CD4-positive, CD25-positive, alpha-beta regulatory T cell (primary cell): ENCODE measurements around the gene CCDC85C. TPM values are rescaled to one million over a fixed set of nuclear protein-coding genes. Genes with fewer than 3 reads are reported as not detected.

Source experiments
- ATAC-seq, 2 donors: fragments of 150-1000 bp; cut with Tn5 transposase; one replicate each; pipeline ENCODE4 v1.10.0; 2021; ENCODE audit warnings: low read depth in 2 of 2, moderate number of reproducible peaks in 2 of 2, moderate library complexity in 1 of 2
- DNase-seq, 3 donors: peaks; one replicate each; pipeline versions ENCODE4 v3.0.0 to v3.0.0-alpha.2; 2012 to 2022; ENCODE audit warnings: mixed read lengths in 1 of 3
- H3K27ac ChIP-seq: one replicate; pipeline ENCODE4 v1.7.0; 2013; ENCODE audit warnings: mild to moderate bottlenecking, low read length; ENCODE audit not compliant: insufficient read depth, poor library complexity, severe bottlenecking
- H3K27me3 ChIP-seq: one replicate; pipeline ENCODE4 v1.7.0; 2013; ENCODE audit warnings: low read length; ENCODE audit not compliant: control insufficient read depth, insufficient read depth
- H3K36me3 ChIP-seq: one replicate; pipeline ENCODE4 v1.7.0; 2013; ENCODE audit warnings: mild to moderate bottlenecking, low read length, moderate library complexity; ENCODE audit not compliant: control insufficient read depth, insufficient read depth
- H3K4me1 ChIP-seq: 2 replicates; pipeline ENCODE4 v1.7.0; 2013; ENCODE audit warnings: mild to moderate bottlenecking, low read length; ENCODE audit not compliant: insufficient read depth, control insufficient read depth, poor library complexity, severe bottlenecking
- H3K4me3 ChIP-seq: one replicate; pipeline ENCODE4 v1.7.0; 2013; ENCODE audit warnings: low read depth, mild to moderate bottlenecking, low read length, moderate library complexity
- H3K9me3 ChIP-seq, 2 experiments: 1 replicate in 1 of 2; 2 replicates in 1 of 2; pipeline ENCODE4 v1.7.0; 2013; ENCODE audit warnings: low read length in 2 of 2, mild to moderate bottlenecking in 1 of 2, moderate library complexity in 1 of 2; ENCODE audit not compliant: control insufficient read depth in 2 of 2
- H3K27ac Mint-ChIP-seq, 3 donors: one replicate each; pipeline ENCODE4 v1.8.0; 2020 to 2022; ENCODE audit warnings: mild to moderate bottlenecking in 3 of 3, mixed read lengths in 3 of 3, moderate library complexity in 2 of 3
- H3K27me3 Mint-ChIP-seq: one replicate; pipeline ENCODE4 v1.8.0; 2022; ENCODE audit warnings: mild to moderate bottlenecking, mixed read lengths
- H3K36me3 Mint-ChIP-seq: one replicate; pipeline ENCODE4 v1.8.0; 2020; ENCODE audit warnings: mixed read lengths
- H3K4me1 Mint-ChIP-seq, 4 donors: one replicate each; pipeline ENCODE4 v1.8.0; 2020 to 2022; ENCODE audit warnings: mixed read lengths in 4 of 4, mild to moderate bottlenecking in 1 of 4
- H3K4me3 Mint-ChIP-seq, 4 donors: one replicate each; pipeline ENCODE4 v1.8.0; 2020 to 2022; ENCODE audit warnings: mild to moderate bottlenecking in 4 of 4, mixed read lengths in 4 of 4, moderate library complexity in 3 of 4
- H3K9me3 Mint-ChIP-seq, 7 donors: one replicate each; pipeline ENCODE4 v1.8.0; 2020 to 2022; ENCODE audit warnings: mixed read lengths in 7 of 7, mild to moderate bottlenecking in 3 of 7, moderate library complexity in 2 of 7
- polyA plus RNA-seq, 4 donors: library from polyadenylated mRNA; unstranded; fragments of 300-500 nt; fragmentation: Illumina TruSeq; gene quantifications; one replicate each; pipeline ENCODE4 v1.2.3, GENCODE V29; 2021
- total RNA-seq: library from RNA; stranded (reverse); gene quantifications from one replicate; pipeline ENCODE4 v1.2.3, GENCODE V29; 2022

CCDC85C gene
- total and polyA plus RNA-seq, 5 donors from 2014 or later, result 0.62 to 6.3 (median 0.98) TPM

DNA sequence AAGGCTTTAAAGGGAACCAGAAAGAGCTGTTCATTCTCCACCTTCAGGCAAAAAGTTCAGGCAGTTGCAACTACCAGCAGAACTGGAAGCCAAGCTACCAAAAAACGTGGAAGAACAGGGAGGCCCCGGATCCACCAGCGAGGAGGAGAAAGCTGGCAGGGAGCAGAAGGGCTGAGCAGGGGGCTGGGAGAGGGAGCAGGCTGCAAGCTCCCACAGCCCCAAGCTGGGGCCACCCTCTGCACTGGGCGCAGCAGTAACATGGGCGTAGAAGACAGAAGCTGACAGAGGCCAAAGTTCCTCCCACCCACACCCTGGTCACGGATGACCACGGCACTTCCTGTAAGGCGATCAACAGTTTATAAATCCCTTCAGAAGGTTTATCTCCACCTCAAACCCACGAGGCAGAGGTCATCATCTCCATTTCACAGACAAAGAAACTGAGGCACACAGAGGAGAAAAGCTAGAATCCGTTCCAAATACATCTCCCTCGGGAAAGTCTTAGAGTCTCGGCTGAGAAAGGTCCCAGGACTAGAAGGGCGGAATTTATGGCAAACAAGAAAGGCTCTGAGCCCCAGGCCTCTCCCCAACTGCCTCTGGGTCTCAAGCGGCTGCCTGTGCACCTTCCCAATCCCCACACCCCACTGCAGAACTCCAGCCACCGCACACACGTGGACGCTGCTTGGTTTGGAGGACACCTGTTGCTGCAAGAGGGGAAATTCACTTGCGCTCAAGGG, 1.8 kb downstream of the CCDC85C start:
- peaks cover 28% of the 10 kb centered on the region for H3K4me1 ChIP-seq
- Mint-ChIP-seq H3K4me1 (peaks cover 5 to 47% (median 17%) of the 10 kb centered on the region in 4 donors), H3K9me3 (no peaks in the 10 kb centered on the region), H3K27ac (peak overlapping the region in 2 of 3 donors; percentile 32 to 41), H3K4me3 (peak overlapping the region; percentile 80 to 88 (median 86)), H3K36me3 (no peaks in the 10 kb centered on the region), H3K27me3 (peaks cover 15% of the 10 kb centered on the region)
- H3K27me3 ChIP-seq, result no peaks in the 10 kb centered on the region
- DNase-seq (no peak), ATAC-seq (no peak)
- H3K36me3 ChIP-seq, result no peaks in the 10 kb centered on the region
- peak overlapping the region; percentile 30 for H3K4me3 ChIP-seq
- no peak overlapping the region for H3K27ac ChIP-seq
- H3K9me3 ChIP-seq, result no peaks in the 10 kb centered on the region

DNA sequence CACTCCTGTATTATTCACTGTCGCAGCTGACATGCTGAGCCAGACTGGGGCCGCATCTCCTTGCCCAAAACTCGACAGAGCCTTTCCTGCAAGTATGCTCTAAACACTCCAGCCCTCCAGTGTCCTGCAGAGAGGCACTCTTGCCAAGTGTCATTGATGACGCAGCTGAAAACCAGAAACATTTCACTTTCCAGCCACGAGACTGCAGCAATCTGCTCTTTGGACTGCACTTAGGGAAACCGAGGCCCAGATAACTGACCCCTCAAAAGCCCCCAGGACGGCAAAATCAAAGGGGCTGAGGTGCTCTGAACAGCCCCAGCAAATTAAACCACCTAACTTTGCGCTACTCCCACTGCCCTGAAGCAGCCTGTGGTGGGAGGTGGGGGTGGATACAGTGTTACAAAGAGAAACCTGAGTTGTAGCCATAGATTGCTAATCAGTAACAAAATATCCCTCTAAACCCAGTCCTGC, 2.6 kb downstream of the CCDC85C start:
- Histone ChIP-seq H3K36me3 (no peaks in the 10 kb centered on the region), H3K27me3 (no peaks in the 10 kb centered on the region), H3K27ac (no peak overlapping the region), H3K4me1 (peaks cover 28% of the 10 kb centered on the region), H3K4me3 (no peak overlapping the region), H3K9me3 (no peaks in the 10 kb centered on the region)
- Mint-ChIP-seq H3K4me3 (peak overlapping the region in 3 of 4 donors; percentile 76 to 88 (median 80)), H3K27me3 (peaks cover 15% of the 10 kb centered on the region), H3K4me1 (peaks cover 5 to 48% (median 17%) of the 10 kb centered on the region in 4 donors), H3K27ac (no peak overlapping the region), H3K9me3 (no peaks in the 10 kb centered on the region), H3K36me3 (no peaks in the 10 kb centered on the region)
- ATAC-seq (no peak), DNase-seq (no peak)

DNA sequence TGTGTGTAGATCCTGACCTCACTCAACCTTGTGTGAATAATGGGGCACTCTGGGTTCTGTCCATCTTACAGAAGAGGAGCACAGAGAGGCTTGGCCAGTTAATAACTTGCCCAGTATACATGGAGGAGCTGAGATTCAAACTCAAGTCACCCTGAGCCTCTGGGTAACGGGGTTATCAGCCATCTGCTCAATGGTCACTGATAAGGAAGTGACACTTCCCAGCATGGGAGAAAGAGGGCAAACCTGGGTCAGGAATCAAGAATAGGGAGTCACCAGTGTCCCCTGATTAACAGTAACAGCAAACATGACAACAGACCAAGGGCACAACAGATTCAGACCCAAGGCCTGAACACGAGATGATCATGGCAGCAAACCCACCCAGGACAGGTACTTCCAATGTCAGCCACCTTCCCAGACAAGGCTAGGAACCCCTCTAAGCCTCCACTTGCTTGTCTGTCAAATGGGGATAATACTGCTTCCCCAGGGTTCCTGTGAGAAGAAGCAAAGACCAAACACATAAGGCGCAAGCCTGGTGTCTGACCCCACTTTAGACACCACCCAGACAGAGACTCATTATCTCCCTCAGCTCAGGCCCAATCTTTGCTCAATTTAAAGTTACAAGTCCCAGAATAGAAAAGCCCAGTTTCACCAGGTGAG, 3.6 kb downstream of the CCDC85C start:
- Mint-ChIP-seq H3K4me1 (peaks cover 5 to 52% (median 16%) of the 10 kb centered on the region in 4 donors), H3K36me3 (no peaks in the 10 kb centered on the region), H3K9me3 (no peaks in the 10 kb centered on the region), H3K27ac (peak overlapping the region in 1 of 3 donors; percentile 67), H3K4me3 (peak overlapping the region; percentile 23 to 88 (median 42)), H3K27me3 (peaks cover 12% of the 10 kb centered on the region)
- no peaks in the 10 kb centered on the region for H3K36me3 ChIP-seq
- DNase-seq (no peak), ATAC-seq (no peak)
- H3K4me3 ChIP-seq, result no peak overlapping the region
- no peaks in the 10 kb centered on the region for H3K9me3 ChIP-seq
- H3K4me1 ChIP-seq, result peaks cover 20% of the 10 kb centered on the region
- H3K27ac ChIP-seq, result no peak overlapping the region
- no peaks in the 10 kb centered on the region for H3K27me3 ChIP-seq

DNA sequence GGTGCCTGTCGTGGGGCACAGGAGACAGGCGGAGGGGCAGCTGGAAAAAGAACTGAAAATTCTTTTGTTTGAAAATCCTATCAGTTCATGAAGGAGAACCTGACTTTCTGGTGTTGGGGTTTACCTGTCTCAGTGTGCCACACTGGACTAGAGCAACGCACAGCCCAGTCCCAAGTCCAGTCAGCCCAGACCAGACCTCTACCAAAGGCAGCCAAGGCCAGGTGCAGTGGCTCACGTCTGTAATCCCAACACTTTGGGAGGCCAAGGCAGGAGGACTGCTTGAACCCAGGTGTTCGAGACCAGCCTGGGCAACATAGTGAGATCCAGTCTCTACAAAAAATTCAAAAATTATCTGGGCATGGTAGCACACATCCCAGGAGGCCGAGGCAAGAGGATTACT, 4.6 kb downstream of the CCDC85C start:
- Histone ChIP-seq H3K9me3 (no peaks in the 10 kb centered on the region), H3K27ac (no peak overlapping the region), H3K36me3 (no peaks in the 10 kb centered on the region), H3K4me3 (no peak overlapping the region), H3K4me1 (peaks cover 24% of the 10 kb centered on the region), H3K27me3 (no peaks in the 10 kb centered on the region)
- DNase-seq (no peak), ATAC-seq (no peak)
- H3K9me3 Mint-ChIP-seq, result no peaks in the 10 kb centered on the region
- H3K36me3 Mint-ChIP-seq, result no peaks in the 10 kb centered on the region
- peaks cover 14% of the 10 kb centered on the region for H3K27me3 Mint-ChIP-seq
- H3K4me3 Mint-ChIP-seq, result peak overlapping the region in 1 of 4 donors; percentile 88
- peak overlapping the region in 1 of 3 donors; percentile 32 for H3K27ac Mint-ChIP-seq
- peaks cover 5 to 59% (median 21%) of the 10 kb centered on the region in 4 donors for H3K4me1 Mint-ChIP-seq

DNA sequence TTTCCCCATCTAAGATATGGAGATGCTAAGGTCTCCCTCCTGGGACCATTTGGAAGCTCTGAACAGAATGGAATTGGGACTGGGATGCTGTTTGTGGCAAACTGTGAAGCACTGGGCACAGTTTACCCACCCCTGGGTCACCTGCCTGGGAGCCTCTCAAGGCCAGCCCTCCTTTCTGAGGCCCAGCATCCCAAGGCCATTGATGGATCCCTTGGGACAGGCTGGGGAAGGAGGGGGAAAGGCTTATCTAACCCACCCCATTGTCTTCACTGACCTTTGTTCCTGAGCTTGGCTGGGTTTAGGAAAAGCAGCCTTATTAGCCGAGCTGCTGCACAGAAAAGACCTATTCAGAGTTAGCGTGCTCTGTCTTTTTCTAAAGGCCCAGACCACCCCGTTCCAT, 5.2 kb downstream of the CCDC85C start:
- Histone ChIP-seq H3K9me3 (no peaks in the 10 kb centered on the region), H3K4me1 (peaks cover 24% of the 10 kb centered on the region), H3K36me3 (no peaks in the 10 kb centered on the region), H3K27ac (no peak overlapping the region), H3K4me3 (no peak overlapping the region), H3K27me3 (no peaks in the 10 kb centered on the region)
- Mint-ChIP-seq H3K9me3 (no peaks in the 10 kb centered on the region), H3K27ac (peak overlapping the region in 1 of 3 donors; percentile 81), H3K4me3 (no peak overlapping the region), H3K36me3 (no peaks in the 10 kb centered on the region), H3K27me3 (peaks cover 14% of the 10 kb centered on the region), H3K4me1 (peaks cover 5 to 63% (median 21%) of the 10 kb centered on the region in 4 donors)
- ATAC-seq (no peak), DNase-seq (no peak)

DNA sequence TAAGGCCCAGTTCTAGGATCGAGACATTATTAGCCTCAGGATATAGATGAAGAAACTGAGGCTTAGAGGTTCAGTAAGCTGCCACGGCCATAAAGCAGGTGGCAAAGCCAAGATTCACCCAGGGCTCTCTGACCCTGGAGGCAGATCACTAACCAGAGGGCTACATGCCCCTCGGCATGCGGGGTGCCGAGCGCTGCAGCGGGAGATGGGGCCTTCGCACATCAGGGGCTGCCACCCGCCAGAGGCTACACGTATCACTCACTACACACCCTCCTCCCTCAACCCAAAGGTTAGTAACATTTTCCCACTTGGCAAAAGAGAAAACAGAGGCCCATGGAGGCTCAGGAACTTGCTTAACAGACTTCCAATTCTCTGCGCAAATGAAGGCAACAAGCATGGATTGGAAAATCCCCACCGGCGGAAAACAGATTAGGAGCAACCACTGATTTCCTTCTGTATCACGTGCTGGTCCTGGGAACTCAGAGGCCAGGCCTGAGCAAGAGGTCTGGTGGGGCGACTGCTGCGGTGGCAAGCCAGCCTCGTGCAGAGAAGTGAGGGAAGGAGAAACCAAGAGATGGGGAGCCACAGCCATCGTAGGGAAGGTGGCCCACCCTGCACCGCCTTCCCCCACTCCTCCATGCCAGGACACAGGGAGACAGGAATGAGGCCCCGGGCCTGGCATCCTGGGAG, 6.0 kb downstream of the CCDC85C start:
- Mint-ChIP-seq H3K27me3 (peaks cover 14% of the 10 kb centered on the region), H3K9me3 (no peaks in the 10 kb centered on the region), H3K36me3 (no peaks in the 10 kb centered on the region), H3K4me3 (peak overlapping the region in 1 of 4 donors; percentile 32), H3K27ac (peak overlapping the region in 2 of 3 donors; percentile 42 to 48), H3K4me1 (peaks cover 5 to 63% (median 21%) of the 10 kb centered on the region in 4 donors)
- Histone ChIP-seq H3K4me1 (peaks cover 24% of the 10 kb centered on the region), H3K9me3 (no peaks in the 10 kb centered on the region), H3K36me3 (no peaks in the 10 kb centered on the region), H3K27ac (no peak overlapping the region), H3K4me3 (no peak overlapping the region), H3K27me3 (no peaks in the 10 kb centered on the region)
- DNase-seq (no peak), ATAC-seq (no peak)

DNA sequence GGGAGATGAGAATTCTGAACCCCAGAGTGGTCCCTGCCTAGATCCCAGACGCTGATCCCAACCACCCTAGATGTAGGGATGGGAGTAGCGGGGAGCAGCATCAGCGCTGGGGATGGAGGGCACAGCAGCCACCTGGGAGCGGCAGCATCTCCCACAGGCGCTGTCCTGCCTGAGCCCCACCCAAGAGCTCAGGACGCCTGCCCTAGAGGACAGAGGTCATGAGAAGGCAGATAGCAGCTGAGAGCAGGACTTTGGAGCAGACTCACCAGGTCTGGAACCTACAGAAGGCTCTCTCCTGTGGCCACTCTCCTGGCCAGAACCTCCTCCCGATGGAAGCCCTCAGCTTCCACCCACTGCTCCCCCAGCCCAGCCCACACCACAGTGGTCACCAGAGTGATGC, 7.2 kb downstream of the CCDC85C start:
- H3K4me3 Mint-ChIP-seq, result peak overlapping the region in 1 of 4 donors; percentile 75
- H3K4me1 Mint-ChIP-seq, result peaks cover 0 to 56% (median 20%) of the 10 kb centered on the region in 4 donors
- H3K27ac ChIP-seq, result no peak overlapping the region
- H3K27me3 Mint-ChIP-seq, result peaks cover 9% of the 10 kb centered on the region
- no peak for ATAC-seq
- no peaks in the 10 kb centered on the region for H3K27me3 ChIP-seq
- no peaks in the 10 kb centered on the region for H3K36me3 ChIP-seq
- peaks cover 11% of the 10 kb centered on the region for H3K4me1 ChIP-seq
- H3K36me3 Mint-ChIP-seq, result no peaks in the 10 kb centered on the region
- no peak overlapping the region for H3K4me3 ChIP-seq
- no peak for DNase-seq
- H3K9me3 Mint-ChIP-seq, result no peaks in the 10 kb centered on the region
- H3K9me3 ChIP-seq, result no peaks in the 10 kb centered on the region
- peak overlapping the region in 1 of 3 donors; percentile 83 for H3K27ac Mint-ChIP-seq
